ENCODE data around the gene RNF133. TPM values are rescaled to one million over a fixed set of nuclear protein-coding genes. Genes with fewer than 3 reads are reported as not detected.

RNF133 gene, protein sequence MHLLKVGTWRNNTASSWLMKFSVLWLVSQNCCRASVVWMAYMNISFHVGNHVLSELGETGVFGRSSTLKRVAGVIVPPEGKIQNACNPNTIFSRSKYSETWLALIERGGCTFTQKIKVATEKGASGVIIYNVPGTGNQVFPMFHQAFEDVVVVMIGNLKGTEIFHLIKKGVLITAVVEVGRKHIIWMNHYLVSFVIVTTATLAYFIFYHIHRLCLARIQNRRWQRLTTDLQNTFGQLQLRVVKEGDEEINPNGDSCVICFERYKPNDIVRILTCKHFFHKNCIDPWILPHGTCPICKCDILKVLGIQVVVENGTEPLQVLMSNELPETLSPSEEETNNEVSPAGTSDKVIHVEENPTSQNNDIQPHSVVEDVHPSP
- total RNA-seq (1 to 10 TPM in 3 of 9 donors, under 1 TPM in 5, not detected in 1; 0.28 to 3.2 (median 0.71) TPM), polyA plus RNA-seq (under 1 TPM in 1 of 3 donors, not detected in 2; 0.13 TPM)
- long read RNA-seq, donor 1, result 0 reads
- long read RNA-seq, donor 2, result 0 reads
- long read RNA-seq, donor 3, result 0 reads
- long read RNA-seq, donor 4, result 0 reads
- long read RNA-seq, donor 5, result 0 reads
- long read RNA-seq, donor 6, result 0 reads
- long read RNA-seq, donor 7, result 0 reads
- long read RNA-seq, donor 8, result 0 reads
- long read RNA-seq, donor 9, result 0 reads
- long read RNA-seq, donor 10, result 0 reads

DNA sequence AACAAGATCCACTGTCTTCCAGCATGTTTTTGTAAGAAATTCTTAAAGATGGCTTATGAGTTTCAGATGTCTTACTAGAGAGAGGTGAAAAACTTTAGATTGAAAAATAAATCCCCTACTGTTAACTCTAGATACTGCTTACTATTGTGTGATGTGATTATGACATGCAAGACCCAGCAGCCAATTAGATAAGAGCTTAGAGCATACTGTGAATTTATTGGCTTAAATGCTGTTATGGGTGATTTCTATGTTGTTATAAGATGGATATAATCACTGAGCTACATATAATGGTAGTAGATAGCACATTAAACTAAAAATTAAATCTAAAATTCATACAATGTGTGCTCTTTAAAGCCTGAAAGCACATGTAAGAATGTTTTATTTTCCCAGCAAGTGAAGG, at the start of gene RNF133:
Gene RNF133, minus strand, starts transcription at position 101 of the 400 bp plus-strand sequence. CDS start 199 bp downstream, outside the sequence.
- TF ChIP-seq, protein P1, sequence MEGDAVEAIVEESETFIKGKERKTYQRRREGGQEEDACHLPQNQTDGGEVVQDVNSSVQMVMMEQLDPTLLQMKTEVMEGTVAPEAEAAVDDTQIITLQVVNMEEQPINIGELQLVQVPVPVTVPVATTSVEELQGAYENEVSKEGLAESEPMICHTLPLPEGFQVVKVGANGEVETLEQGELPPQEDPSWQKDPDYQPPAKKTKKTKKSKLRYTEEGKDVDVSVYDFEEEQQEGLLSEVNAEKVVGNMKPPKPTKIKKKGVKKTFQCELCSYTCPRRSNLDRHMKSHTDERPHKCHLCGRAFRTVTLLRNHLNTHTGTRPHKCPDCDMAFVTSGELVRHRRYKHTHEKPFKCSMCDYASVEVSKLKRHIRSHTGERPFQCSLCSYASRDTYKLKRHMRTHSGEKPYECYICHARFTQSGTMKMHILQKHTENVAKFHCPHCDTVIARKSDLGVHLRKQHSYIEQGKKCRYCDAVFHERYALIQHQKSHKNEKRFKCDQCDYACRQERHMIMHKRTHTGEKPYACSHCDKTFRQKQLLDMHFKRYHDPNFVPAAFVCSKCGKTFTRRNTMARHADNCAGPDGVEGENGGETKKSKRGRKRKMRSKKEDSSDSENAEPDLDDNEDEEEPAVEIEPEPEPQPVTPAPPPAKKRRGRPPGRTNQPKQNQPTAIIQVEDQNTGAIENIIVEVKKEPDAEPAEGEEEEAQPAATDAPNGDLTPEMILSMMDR (IDR thresholded peaks at IDR 0.05), result no peak
- TF ChIP-seq POLR2A (IDR thresholded peaks at IDR 0.05), result no peak
- Histone ChIP-seq H3K27ac (no peak within 1 kb of the TSS), H3K9me3 (replicated peaks in 1 of 3) (no peaks in the 10 kb centered on the region), H3K27me3 (no peaks in the 10 kb centered on the region), H3K4me3 (no peak within 1 kb of the TSS), H3K4me1 (replicated peaks in 1 of 2) (peaks cover 0 to 4% of the 10 kb centered on the region in 2 donors), H3K36me3 (replicated peaks in 1 of 2) (no peaks in the 10 kb centered on the region)
- intact Hi-C loops (cut with DNase I), result no loop called here
- no peak for DNase-seq

DNA sequence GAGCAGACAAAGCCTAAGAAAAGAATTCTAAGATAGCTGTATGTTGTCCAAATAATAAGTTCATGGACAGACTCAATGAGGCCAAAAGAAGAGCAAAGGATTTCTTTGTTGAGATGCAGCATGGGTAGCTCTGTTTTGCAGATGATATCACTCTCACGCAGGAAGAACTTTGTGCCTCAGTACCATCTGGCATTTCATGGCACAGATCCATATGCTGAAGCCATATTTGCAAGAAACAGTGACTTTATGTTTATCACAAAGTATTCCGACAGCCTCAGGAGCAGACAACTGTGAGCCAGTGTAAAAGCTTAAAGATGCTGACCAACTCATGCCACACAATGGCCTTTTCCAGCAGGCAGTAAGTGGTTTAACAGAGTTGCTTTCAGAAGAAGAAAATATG, 49.3 kb upstream of the RNF133 start:
- Histone ChIP-seq H3K36me3 (replicated peaks in 1 of 2) (no peaks in the 10 kb centered on the region), H3K4me3 (no peak overlapping the region), H3K4me1 (replicated peaks in 1 of 2) (no peaks in the 10 kb centered on the region), H3K27ac (no peak overlapping the region), H3K27me3 (no peaks in the 10 kb centered on the region), H3K9me3 (replicated peaks in 1 of 3) (no peaks in the 10 kb centered on the region)
- 93 to 100% (median 96%) methylated on average over 2 of the region's 2 CpGs for WGBS, 4 donors
- no peak for DNase-seq
- TF ChIP-seq POLR2A (IDR thresholded peaks at IDR 0.05), result no peak
- intact Hi-C loops (cut with DNase I), result no loop called here

DNA sequence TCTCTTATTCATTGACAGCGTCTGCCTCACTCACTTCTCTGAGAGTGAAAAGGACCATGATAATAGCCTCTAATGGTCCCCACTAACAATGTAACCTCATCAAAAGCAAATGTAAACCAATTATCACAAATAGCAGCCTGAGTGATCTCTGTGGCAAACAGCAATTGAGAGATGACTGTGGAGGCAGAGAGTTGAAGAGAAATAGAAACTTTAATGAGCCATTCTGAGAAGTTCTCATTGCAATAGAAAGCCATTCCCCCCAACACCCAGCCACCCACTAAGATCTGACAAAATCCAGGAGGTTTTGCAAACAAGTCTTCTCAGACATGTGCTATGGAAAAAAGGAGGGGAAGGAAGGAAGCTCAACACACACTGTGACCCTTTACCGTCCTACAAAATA, 48.0 kb upstream of the RNF133 start:
- no peak for DNase-seq
- H3K4me1 ChIP-seq (replicated peaks in 1 of 2), result no peaks in the 10 kb centered on the region
- H3K9me3 ChIP-seq (replicated peaks in 1 of 3), result no peaks in the 10 kb centered on the region
- no peaks in the 10 kb centered on the region for H3K27me3 ChIP-seq
- H3K36me3 ChIP-seq (replicated peaks in 1 of 2), result no peaks in the 10 kb centered on the region
- intact Hi-C loops (cut with DNase I), result no loop called here
- H3K4me3 ChIP-seq, result no peak overlapping the region
- TF ChIP-seq, protein P1 (IDR thresholded peaks at IDR 0.05), result no peak
- no peak for TF ChIP-seq POLR2A (IDR thresholded peaks at IDR 0.05)
- no peak overlapping the region for H3K27ac ChIP-seq
- 72 to 93% (median 80%) methylated on average over 2 of the region's 2 CpGs for WGBS, 4 donors

DNA sequence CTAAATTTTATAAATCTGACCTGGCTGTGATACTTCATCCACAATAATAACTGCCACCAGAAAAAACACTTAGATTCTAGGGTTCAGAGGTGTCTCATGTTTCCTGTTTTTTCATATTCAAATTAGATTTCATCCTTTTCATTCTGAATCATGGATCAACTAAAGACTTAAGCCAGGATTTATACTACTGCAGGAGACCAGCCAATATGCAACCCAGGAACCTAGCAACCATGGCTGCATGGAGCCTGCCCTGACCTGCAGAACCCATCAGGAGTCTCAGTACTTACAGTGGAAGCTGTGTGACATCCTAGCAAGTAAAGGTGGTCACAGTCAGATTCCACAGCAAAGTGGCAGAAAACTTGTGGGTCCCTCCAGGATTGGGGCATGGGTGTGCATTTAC, 44.3 kb upstream of the RNF133 start:
- intact Hi-C loops (cut with DNase I), result no loop called here
- Histone ChIP-seq H3K9me3 (replicated peaks in 1 of 3) (no peaks in the 10 kb centered on the region), H3K27me3 (no peaks in the 10 kb centered on the region), H3K36me3 (replicated peaks in 1 of 2) (no peaks in the 10 kb centered on the region), H3K27ac (no peak overlapping the region), H3K4me1 (replicated peaks in 1 of 2) (no peaks in the 10 kb centered on the region), H3K4me3 (no peak overlapping the region)
- TF ChIP-seq POLR2A (IDR thresholded peaks at IDR 0.05), result no peak
- TF ChIP-seq, protein P1 (IDR thresholded peaks at IDR 0.05), result no peak
- DNase-seq, result no peak
